Measurements from ENCODE around the gene FASN.
A peak's percentile ranks its signal among the peaks of the same experiment; 100 is the strongest.

FASN gene

DNA sequence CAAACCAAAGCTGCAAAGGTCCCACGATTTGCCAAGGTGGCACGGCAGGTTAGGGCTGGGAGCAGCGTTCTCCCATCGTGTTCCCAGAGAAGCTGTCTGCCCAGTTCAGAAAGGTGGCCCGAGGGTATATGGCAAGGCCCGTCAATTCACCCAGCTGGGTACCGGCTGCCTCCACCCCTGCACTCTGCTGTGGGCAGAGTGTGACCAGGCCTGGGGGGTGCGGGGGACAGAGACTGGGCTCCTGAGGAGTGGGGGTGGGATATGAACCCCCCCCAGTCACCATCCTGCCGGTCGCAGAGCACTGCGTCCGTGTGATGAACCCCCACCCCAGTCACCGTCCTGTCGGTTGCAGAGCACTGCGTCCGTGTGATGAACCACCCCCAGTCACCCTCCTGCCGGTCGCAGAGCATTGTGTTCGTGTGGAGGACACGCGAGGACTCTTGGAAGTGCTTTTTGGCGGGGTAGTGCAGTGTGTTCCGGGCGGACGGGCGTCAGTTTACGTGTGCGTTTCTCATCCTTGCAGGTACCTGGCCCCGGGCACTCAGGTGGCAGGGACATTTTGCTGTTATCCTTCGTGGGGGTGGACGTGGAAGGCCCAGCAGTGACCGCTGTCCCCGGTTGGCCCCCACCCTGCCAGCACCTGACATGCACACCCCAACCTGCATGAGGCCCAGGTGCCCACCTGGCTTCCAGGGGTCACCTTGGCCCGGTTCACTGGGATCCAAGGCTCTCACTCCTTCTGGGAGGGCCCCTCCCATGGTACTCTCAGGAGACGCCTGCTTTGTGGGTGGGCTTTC lies 2.7 kb upstream of the FASN start:
- TF ChIP-seq, protein P1, sequence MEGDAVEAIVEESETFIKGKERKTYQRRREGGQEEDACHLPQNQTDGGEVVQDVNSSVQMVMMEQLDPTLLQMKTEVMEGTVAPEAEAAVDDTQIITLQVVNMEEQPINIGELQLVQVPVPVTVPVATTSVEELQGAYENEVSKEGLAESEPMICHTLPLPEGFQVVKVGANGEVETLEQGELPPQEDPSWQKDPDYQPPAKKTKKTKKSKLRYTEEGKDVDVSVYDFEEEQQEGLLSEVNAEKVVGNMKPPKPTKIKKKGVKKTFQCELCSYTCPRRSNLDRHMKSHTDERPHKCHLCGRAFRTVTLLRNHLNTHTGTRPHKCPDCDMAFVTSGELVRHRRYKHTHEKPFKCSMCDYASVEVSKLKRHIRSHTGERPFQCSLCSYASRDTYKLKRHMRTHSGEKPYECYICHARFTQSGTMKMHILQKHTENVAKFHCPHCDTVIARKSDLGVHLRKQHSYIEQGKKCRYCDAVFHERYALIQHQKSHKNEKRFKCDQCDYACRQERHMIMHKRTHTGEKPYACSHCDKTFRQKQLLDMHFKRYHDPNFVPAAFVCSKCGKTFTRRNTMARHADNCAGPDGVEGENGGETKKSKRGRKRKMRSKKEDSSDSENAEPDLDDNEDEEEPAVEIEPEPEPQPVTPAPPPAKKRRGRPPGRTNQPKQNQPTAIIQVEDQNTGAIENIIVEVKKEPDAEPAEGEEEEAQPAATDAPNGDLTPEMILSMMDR (IDR thresholded peaks at IDR 0.05; ENCODE audit: borderline replicate concordance, insufficient read depth, low read depth, low read length), result no peak
- peak overlapping the region; percentile 36 for H3K4me3 ChIP-seq (ENCODE audit: low read depth, low read length)

DNA sequence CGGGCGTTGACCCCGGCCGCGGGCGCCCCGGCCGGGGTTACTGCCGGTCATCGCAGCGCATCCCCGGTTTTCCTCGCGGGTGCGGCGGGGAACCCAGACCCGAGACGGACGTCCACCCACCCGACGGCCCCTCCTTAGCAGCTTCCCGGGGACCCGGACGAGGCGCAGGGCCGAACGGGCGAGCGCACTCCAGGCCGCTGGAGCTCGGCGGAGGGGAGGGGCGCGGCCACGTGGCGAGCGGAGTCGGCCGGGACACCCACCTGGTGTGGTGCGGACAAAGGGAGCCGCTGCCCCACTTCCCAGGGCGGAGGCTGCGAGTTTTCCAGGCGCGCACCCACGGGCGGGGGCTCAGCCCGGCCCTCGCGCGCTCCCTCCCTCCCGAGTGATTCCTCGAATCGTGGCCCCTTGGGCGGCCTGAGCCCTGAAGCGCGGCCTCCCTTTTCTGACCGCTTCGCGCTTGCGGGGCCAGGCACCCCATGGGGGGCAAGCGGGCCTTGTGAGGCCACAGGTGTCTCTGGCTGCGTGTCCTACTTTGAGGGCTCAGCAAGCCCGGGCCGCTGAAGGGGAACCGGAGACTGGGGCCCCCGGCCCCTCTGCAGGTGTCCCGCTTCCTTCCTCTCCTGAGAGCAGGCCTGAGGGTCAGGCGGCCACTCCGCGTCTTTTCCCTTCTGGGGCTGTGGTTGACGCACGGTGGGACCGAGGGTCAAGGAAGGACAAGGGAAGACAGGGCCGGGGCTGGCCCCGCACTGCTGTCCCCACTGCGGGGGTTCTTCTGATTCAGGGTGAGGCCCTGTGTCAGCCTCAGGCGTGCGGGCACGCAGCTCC lies 1.1 kb upstream of the FASN start:
- H3K4me3 ChIP-seq (ENCODE audit: low read depth, low read length), result peak overlapping the region; percentile 88
- TF ChIP-seq, protein P1 (IDR thresholded peaks at IDR 0.05; ENCODE audit: borderline replicate concordance, insufficient read depth, low read depth, low read length), result no peak

DNA sequence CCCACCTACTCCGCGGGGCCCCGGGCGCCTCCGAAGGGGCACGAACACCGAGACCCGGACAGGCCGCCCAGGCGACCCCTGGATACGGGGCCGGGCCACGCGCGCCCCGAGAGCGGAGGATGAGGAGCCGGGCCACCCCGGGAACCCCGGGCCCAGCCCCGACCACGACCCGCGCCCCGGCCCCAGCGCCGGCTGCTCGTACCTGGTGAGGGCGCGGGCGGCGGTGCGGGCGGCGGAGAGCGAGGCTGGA lies 192 bp downstream of the FASN start:
- TF ChIP-seq, protein P1 (IDR thresholded peaks at IDR 0.05; ENCODE audit: borderline replicate concordance, insufficient read depth, low read depth, low read length), result no peak
- H3K4me3 ChIP-seq (ENCODE audit: low read depth, low read length), result peak overlapping the region; percentile 87

DNA sequence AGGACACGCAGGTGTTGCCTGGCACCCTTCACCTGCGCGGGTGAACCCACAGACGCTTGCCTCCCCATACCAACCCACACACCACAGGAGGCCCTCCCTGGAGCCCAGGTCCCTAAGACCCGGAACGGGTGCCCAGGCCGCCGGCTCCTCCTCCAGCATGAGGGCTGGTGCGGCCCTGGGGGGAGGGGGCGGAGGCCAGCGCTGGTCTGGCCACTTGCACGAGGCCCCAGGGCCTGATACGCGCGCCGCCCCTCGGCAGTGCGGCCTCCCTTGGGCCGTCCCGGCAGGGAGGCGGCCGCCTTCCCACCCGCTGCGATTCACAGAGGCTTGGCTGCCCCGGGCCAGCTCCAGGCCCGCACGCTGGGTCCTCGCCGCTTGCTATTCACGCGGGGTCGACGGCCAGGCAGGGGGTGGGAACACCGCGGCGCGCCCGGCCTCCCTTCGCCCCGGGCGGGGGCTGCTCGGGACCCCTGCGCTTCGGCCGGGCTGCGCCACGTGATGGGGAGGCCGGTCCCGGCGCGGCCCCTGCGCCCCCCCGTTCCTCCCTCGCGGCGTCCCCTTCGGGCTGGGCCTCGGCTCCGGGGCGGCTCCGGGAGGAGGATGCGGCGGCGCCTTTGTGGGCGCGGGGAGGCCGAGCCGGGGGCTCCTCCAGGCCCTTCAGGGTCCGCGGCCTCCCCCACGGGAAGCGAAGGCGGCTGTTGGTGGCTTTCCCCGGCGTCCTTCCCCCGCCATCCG lies 685 bp downstream of the FASN start:
- TF ChIP-seq, protein P1 (IDR thresholded peaks at IDR 0.05; ENCODE audit: borderline replicate concordance, insufficient read depth, low read depth, low read length), result no peak
- peak overlapping the region; percentile 87 for H3K4me3 ChIP-seq (ENCODE audit: low read depth, low read length)

DNA sequence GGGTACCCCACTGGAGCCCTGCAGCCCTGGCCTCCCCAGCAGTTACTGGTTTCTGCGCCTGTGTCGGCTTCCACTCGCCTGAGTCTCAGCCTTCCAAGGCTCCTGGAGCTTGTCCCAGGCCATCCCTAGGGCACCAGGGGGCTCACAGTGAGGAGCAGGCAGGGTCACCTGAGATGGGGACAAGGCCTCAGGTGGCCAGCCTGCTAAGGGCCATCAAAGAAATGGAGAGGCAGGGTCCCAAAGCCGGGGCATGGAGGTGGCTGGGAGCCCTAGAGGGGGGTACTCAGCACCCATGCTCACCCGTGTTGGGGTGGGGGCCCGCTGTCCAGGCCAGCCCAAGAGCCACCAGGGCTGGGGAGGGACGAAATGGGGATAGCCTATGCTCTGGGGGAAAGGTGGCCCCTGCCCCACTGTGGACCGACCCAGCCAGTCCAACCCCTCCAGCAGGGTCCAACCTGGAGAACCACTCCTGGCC lies 1.3 kb downstream of the FASN start:
- peak overlapping the region; percentile 87 for H3K4me3 ChIP-seq (ENCODE audit: low read depth, low read length)
- TF ChIP-seq, protein P1 (IDR thresholded peaks at IDR 0.05; ENCODE audit: borderline replicate concordance, insufficient read depth, low read depth, low read length), result no peak

DNA sequence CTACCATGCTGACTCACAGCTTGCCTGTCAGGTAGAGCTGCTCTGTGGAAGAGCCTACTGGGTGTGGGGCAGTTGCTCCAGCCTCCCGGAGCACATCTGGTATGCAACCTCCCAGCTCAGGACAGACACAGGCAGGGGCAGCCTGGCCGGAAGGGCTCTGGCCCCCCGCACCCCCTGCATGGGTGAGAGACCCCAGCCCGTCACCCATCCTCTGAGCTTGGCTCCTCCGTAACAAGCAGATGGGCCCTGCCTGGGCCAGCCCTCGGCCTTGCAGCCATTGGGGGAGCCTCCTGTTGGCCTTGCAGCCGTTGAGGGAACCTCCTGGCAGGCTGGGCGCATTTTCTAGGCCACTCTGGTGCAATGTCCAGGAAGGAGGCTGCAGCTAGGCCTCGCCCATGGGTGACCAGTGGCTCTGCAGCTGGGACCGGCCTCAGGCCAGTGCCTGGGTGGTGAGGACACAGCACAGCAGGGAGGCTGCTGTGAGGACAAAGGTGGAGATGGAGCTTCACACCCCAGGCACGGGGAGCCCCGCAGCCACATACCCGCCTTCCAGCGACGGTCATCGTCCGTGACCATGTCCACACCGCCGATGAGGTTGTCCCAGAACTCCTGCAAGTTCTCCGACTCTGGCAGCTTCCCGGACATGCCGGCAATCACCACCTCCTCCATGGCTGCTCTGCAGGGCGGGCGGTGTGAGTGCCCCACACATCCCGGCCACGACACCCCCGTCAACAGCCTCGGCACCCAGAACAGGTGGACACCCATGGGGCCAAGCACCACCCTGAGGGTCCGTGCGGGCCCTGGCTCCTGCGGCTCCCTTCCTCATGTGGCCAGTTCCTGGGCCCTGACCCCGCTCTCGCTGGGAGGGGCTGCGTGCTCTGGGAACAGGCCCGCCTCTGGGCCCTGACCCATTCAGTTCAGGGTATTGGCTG lies 2.0 kb downstream of the FASN start:
- H3K4me3 ChIP-seq (ENCODE audit: low read depth, low read length), result peak overlapping the region; percentile 87
- TF ChIP-seq, protein P1 (IDR thresholded peaks at IDR 0.05; ENCODE audit: borderline replicate concordance, insufficient read depth, low read depth, low read length), result no peak

Data from GM12875 (cell line).